ENCODE measurements around the gene C1orf159.

- TF ChIP-seq ZNF416 (tag by site-specific recombination; IDR thresholded peaks at IDR 0.05) (no peak), ZNF292 (tag by site-specific recombination; IDR thresholded peaks at IDR 0.05; ENCODE audit: borderline replicate concordance, low read depth) (no peak), CTCF (tag by site-specific recombination; IDR thresholded peaks at IDR 0.05) (no peak), ZFP41 (tag by site-specific recombination; IDR thresholded peaks at IDR 0.05; ENCODE audit: borderline replicate concordance) (no peak), ZNF549 (tag by site-specific recombination; IDR thresholded peaks at IDR 0.05) (no peak)
These were observed 15.6 kb downstream of the C1orf159 start for GRCh38 chr1:1100296-1100695.
